ENCODE data around the gene ENTPD5.

DNA sequence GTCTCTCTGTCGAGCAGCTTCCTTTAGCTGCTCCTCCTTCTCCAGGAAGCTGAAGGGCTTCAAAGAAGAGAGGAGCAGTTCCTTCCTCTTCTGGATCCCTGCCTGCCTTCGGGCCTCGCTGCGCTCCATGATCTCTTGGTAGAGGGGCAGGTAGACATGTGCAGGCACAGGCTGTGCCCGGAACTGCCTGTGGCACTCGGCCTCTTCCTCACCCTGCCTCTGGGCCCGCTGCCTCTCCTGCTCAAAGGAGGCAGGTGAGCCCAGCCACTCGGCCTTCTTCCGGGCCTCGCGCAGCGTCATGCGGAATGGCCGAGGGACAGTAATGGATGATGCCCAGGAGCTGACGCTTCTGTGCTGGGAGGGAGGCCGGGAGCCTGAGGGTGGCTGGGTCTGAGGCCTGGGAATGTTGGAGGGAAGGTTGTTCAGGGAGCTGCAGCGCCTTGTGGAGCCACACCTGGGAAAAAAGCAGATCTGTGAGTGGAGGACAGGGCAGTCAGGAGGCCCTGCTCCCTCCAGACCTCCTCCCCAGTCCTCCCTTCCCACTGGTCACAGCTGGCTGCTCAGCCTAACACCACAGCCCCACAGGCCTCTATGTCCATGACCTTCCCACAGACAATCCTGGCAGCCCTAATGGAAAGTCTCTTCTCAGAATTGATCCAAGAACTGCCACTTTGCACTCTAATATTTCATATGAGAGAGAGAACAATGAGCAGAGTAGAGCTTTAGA is 74.5 kb downstream of the ENTPD5 start:
- TF ChIP-seq, protein P1, sequence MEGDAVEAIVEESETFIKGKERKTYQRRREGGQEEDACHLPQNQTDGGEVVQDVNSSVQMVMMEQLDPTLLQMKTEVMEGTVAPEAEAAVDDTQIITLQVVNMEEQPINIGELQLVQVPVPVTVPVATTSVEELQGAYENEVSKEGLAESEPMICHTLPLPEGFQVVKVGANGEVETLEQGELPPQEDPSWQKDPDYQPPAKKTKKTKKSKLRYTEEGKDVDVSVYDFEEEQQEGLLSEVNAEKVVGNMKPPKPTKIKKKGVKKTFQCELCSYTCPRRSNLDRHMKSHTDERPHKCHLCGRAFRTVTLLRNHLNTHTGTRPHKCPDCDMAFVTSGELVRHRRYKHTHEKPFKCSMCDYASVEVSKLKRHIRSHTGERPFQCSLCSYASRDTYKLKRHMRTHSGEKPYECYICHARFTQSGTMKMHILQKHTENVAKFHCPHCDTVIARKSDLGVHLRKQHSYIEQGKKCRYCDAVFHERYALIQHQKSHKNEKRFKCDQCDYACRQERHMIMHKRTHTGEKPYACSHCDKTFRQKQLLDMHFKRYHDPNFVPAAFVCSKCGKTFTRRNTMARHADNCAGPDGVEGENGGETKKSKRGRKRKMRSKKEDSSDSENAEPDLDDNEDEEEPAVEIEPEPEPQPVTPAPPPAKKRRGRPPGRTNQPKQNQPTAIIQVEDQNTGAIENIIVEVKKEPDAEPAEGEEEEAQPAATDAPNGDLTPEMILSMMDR (IDR thresholded peaks at IDR 0.05): no peak
- TF ChIP-seq POLR2A (IDR thresholded peaks at IDR 0.05): no peak
